KMS-11 (cell line): ENCODE results near the gene HOXA13.

Experiments
- H2AFZ ChIP-seq: fragments of 200-600 bp; sonication (generic); 2 replicates; pipeline ENCODE4 v1.6.1; 2016; ENCODE audit warnings: antibody characterized with exemption, mixed run types, low read depth
- H3K27ac ChIP-seq: fragments of 200-600 bp; sonication (generic); 2 replicates; pipeline ENCODE4 v1.6.1; 2016; ENCODE audit warnings: mild to moderate bottlenecking, mixed run types
- H3K27me3 ChIP-seq: fragments of 200-600 bp; sonication (generic); 2 replicates; pipeline ENCODE4 v1.6.1; 2017; ENCODE audit warnings: mild to moderate bottlenecking, low read depth, mixed run types, moderate library complexity; ENCODE audit not compliant: insufficient read depth
- H3K36me3 ChIP-seq: fragments of 200-600 bp; sonication (generic); 2 replicates; pipeline ENCODE4 v1.6.1; 2017; ENCODE audit warnings: mild to moderate bottlenecking, mixed run types; ENCODE audit not compliant: insufficient read depth
- H3K4me1 ChIP-seq: fragments of 200-600 bp; sonication (generic); 2 replicates; pipeline ENCODE4 v1.6.1; 2016; ENCODE audit warnings: mild to moderate bottlenecking, low read depth, mixed run types; ENCODE audit not compliant: poor library complexity, severe bottlenecking
- H3K4me2 ChIP-seq: fragments of 200-600 bp; sonication (generic); 2 replicates; pipeline ENCODE4 v1.7.0; 2016; ENCODE audit warnings: mild to moderate bottlenecking, mixed run types
- H3K4me3 ChIP-seq: fragments of 200-600 bp; sonication (generic); IDR thresholded peaks from 2 replicates; pipeline ENCODE4 v1.6.1; 2017; ENCODE audit warnings: low read depth, low read length, mixed read lengths; ENCODE audit not compliant: insufficient read depth
- H3K79me2 ChIP-seq: fragments of 200-600 bp; sonication (generic); 2 replicates; pipeline ENCODE4 v1.6.1; 2016; ENCODE audit warnings: low read depth, mixed run types; ENCODE audit not compliant: insufficient read depth
- H3K9ac ChIP-seq: fragments of 200-600 bp; sonication (generic); 2 replicates; pipeline ENCODE4 v1.6.1; 2016; ENCODE audit warnings: mild to moderate bottlenecking, mixed run types
- H4K20me1 ChIP-seq: fragments of 200-600 bp; sonication (generic); 2 replicates; pipeline ENCODE4 v1.6.1; 2016; ENCODE audit warnings: mild to moderate bottlenecking, mixed run types; ENCODE audit not compliant: insufficient read depth
- TF ChIP-seq, protein P1 (sequence below): fragments of 200-600 bp; sonication (generic); conservative IDR thresholded peaks from 2 replicates; pipeline ENCODE4 v1.6.1; 2017; ENCODE audit warnings: low read depth, mild to moderate bottlenecking, antibody characterized with exemption, low read length, moderate library complexity, mixed read lengths

HOXA13 gene

GRCh38 chr7:27197137-27198042, 2.5 kb downstream of the HOXA13 start:
- no peak overlapping the region for H2AFZ ChIP-seq
- H3K27me3 ChIP-seq = no peaks in the 10 kb centered on the region

DNA sequence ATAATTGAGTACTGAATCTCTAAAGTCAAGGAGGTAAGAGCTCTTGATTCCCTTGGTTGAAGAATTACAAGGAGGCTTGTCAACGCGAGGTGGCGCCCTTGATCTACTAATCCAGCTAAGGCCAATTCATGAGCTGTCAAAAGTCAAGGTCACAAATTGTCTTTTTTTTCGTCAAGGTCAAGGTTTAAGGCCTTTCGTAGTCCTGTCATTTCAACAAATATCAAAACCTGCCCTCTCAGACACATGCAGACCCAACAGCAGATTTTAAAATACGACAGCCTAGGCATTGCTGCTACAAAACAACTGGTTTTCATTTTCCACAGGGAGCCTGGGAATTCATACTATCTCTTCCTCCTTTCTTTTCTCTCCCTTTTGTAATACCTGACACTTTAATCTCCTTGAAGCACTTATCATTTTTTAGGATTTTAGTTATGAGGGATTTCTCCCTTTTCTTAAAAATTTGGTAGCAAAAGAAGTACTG, 3.6 kb downstream of the HOXA13 start:
- Histone ChIP-seq H2AFZ (no peak overlapping the region), H3K4me3 (no peak overlapping the region), H4K20me1 (no peaks in the 10 kb centered on the region), H3K27ac (no peak overlapping the region), H3K4me2 (no peak overlapping the region), H3K36me3 (no peaks in the 10 kb centered on the region), H3K79me2 (no peaks in the 10 kb centered on the region), H3K27me3 (no peaks in the 10 kb centered on the region), H3K4me1 (peaks cover 3% of the 10 kb centered on the region), H3K9ac (no peak overlapping the region)
- TF ChIP-seq, protein P1, sequence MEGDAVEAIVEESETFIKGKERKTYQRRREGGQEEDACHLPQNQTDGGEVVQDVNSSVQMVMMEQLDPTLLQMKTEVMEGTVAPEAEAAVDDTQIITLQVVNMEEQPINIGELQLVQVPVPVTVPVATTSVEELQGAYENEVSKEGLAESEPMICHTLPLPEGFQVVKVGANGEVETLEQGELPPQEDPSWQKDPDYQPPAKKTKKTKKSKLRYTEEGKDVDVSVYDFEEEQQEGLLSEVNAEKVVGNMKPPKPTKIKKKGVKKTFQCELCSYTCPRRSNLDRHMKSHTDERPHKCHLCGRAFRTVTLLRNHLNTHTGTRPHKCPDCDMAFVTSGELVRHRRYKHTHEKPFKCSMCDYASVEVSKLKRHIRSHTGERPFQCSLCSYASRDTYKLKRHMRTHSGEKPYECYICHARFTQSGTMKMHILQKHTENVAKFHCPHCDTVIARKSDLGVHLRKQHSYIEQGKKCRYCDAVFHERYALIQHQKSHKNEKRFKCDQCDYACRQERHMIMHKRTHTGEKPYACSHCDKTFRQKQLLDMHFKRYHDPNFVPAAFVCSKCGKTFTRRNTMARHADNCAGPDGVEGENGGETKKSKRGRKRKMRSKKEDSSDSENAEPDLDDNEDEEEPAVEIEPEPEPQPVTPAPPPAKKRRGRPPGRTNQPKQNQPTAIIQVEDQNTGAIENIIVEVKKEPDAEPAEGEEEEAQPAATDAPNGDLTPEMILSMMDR = peak; percentile 96

More at GRCh38 chr7:27197137-27198042, 2.5 kb downstream of the HOXA13 start:
- peaks cover 3% of the 10 kb centered on the region for H3K4me1 ChIP-seq
- H3K4me2 ChIP-seq = no peak overlapping the region
- no peaks in the 10 kb centered on the region for H4K20me1 ChIP-seq
- no peaks in the 10 kb centered on the region for H3K36me3 ChIP-seq
- no peaks in the 10 kb centered on the region for H3K79me2 ChIP-seq
- H3K9ac ChIP-seq = no peak overlapping the region
- TF ChIP-seq, protein P1 = no peak
- H3K27ac ChIP-seq = no peak overlapping the region
- no peak overlapping the region for H3K4me3 ChIP-seq

DNA sequence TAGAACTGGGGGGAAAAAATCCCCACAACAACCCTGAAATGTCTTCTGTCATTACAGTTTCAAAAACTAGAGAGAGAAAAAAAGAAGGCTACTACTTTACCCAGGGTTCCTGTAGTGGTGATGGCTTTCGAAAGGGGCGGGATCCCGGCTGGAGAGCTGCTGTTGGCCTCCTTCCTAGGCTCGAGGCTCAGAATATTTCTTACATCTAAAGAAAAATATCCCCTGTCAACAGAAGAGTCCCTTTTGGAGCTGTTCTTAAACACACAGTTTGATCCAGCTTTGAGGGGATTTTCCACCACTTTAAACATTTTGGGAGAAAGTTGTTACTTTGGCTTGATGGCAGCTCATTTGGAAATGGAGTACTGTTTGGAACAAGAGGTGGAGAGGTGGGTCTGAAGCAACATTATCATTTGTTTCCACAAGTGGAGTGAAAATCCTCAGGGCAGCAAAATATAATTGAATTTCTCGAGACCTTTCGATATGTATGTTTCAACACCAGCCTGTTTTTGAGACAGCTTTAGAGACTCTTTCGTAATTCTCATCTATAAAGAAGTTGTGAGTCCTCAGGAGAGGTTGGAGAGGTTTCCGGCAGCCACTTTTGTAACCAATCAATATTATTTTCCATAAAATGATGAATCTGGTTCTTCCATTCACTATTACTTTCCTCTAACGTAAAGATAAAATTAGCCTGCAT, 5.1 kb downstream of the HOXA13 start:
- H3K4me3 ChIP-seq = no peak overlapping the region
- H3K27me3 ChIP-seq = no peaks in the 10 kb centered on the region
- peaks cover 3% of the 10 kb centered on the region for H3K4me1 ChIP-seq
- TF ChIP-seq, protein P1 = no peak
- no peak overlapping the region for H3K27ac ChIP-seq
- no peak overlapping the region for H2AFZ ChIP-seq
- H3K79me2 ChIP-seq = no peaks in the 10 kb centered on the region
- H3K4me2 ChIP-seq = no peak overlapping the region
- H3K36me3 ChIP-seq = no peaks in the 10 kb centered on the region
- H4K20me1 ChIP-seq = no peaks in the 10 kb centered on the region
- H3K9ac ChIP-seq = no peak overlapping the region

- Histone ChIP-seq H3K4me3 (no peak overlapping the region), H3K36me3 (no peaks in the 10 kb centered on the region), H3K4me1 (peaks cover 3% of the 10 kb centered on the region), H3K9ac (no peak overlapping the region), H3K4me2 (no peak overlapping the region), H3K79me2 (no peaks in the 10 kb centered on the region), H3K27me3 (no peaks in the 10 kb centered on the region), H4K20me1 (no peaks in the 10 kb centered on the region), H2AFZ (no peak overlapping the region), H3K27ac (no peak overlapping the region)
- TF ChIP-seq, protein P1 = no peak
These were observed 5.9 kb downstream of the HOXA13 start for GRCh38 chr7:27194002-27194352.
